Neutrophil (primary cell): ENCODE data around the gene HEMGN.
A peak's percentile ranks its signal among the peaks of the same experiment; 100 is the strongest.

Source experiments
- H3K27ac ChIP-seq: fragments of 200-600 bp; sonication (generic); 2 replicates; pipeline ENCODE4 v1.5.1; 2016; ENCODE audit warnings: mild to moderate bottlenecking, moderate library complexity
- H3K27me3 ChIP-seq: fragments of 200-600 bp; sonication (generic); 2 replicates; pipeline ENCODE4 v1.6.0; 2016; ENCODE audit warnings: mild to moderate bottlenecking
- H3K36me3 ChIP-seq: fragments of 200-600 bp; sonication (generic); 2 replicates; pipeline ENCODE4 v1.5.1; 2017
- H3K4me1 ChIP-seq, 2 experiments: fragments of 200-600 bp in 1 of 2; sonication (generic) in 1 of 2; 1 replicate in 1 of 2; 2 replicates in 1 of 2; pipeline versions ENCODE4 v1.5.1 to v1.6.1; 2013 to 2016; ENCODE audit warnings: low read depth in 1 of 2, low read length in 1 of 2, mild to moderate bottlenecking in 1 of 2, moderate library complexity in 1 of 2; ENCODE audit not compliant: control insufficient read depth in 1 of 2, insufficient read depth in 1 of 2
- H3K4me3 ChIP-seq, 2 experiments: fragments of 200-600 bp in 1 of 2; sonication (generic) in 1 of 2; 1 replicate in 1 of 2; 2 replicates in 1 of 2; pipeline ENCODE4 v1.5.1; 2013 to 2016; ENCODE audit warnings: low read depth in 1 of 2, low read length in 1 of 2, mild to moderate bottlenecking in 1 of 2, moderate library complexity in 1 of 2
- H3K9me3 ChIP-seq: fragments of 200-600 bp; sonication (generic); 2 replicates; pipeline ENCODE4 v1.5.1; 2016
- TF ChIP-seq, protein P1 (sequence below): fragments of 200-600 bp; sonication (generic); IDR thresholded peaks from 2 replicates; pipeline ENCODE4 v1.5.1; 2016; ENCODE audit warnings: antibody characterized with exemption

Gene HEMGN

GRCh38 chr9:97925497-97926334 lies 12.3 kb downstream of the HEMGN start:
- Histone ChIP-seq H3K4me1 (peaks cover 39 to 43% of the 10 kb centered on the region in 2 experiments), H3K9me3 (no peaks in the 10 kb centered on the region), H3K27ac (no peak overlapping the region), H3K4me3 (no peak overlapping the region), H3K27me3 (no peaks in the 10 kb centered on the region), H3K36me3 (no peaks in the 10 kb centered on the region)
- TF ChIP-seq, protein P1, sequence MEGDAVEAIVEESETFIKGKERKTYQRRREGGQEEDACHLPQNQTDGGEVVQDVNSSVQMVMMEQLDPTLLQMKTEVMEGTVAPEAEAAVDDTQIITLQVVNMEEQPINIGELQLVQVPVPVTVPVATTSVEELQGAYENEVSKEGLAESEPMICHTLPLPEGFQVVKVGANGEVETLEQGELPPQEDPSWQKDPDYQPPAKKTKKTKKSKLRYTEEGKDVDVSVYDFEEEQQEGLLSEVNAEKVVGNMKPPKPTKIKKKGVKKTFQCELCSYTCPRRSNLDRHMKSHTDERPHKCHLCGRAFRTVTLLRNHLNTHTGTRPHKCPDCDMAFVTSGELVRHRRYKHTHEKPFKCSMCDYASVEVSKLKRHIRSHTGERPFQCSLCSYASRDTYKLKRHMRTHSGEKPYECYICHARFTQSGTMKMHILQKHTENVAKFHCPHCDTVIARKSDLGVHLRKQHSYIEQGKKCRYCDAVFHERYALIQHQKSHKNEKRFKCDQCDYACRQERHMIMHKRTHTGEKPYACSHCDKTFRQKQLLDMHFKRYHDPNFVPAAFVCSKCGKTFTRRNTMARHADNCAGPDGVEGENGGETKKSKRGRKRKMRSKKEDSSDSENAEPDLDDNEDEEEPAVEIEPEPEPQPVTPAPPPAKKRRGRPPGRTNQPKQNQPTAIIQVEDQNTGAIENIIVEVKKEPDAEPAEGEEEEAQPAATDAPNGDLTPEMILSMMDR = no peak

GRCh38 chr9:97924386-97924785 lies 13.6 kb downstream of the HEMGN start:
- H3K36me3 ChIP-seq = no peaks in the 10 kb centered on the region
- peak overlapping the region; percentile 99 for H3K27ac ChIP-seq
- peak overlapping the region; percentile 77 to 79 for H3K4me3 ChIP-seq
- peaks cover 52 to 55% of the 10 kb centered on the region in 2 experiments for H3K4me1 ChIP-seq
- H3K9me3 ChIP-seq = no peaks in the 10 kb centered on the region
- TF ChIP-seq, protein P1 = no peak
- no peaks in the 10 kb centered on the region for H3K27me3 ChIP-seq

DNA sequence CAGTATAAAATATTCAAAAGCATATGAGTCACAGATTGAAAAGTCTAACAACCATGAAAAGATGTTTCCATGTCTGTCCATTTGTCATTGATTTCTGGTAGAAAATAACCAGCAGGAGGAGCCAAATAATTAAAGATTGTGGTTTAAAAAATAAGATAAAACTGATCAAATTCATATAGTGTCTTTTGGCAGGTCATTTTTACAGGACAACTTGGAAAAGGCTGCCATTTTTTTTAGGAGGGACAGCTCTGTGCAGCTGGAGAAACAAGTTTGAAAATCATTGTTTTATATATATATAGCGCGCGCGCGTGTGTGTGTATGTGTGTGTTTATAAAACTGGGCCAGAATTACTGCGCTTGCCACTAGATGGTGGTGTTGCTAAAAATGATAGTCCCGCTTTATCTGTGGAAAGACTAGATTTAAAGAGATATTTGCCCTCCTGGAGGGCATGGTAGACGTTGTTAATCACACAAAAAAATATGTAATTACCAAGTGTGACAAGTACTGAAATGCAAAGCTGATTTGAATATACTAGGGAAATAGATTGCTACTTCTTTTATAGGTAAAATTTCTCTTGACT lies 14.4 kb downstream of the HEMGN start:
- Histone ChIP-seq H3K4me3 (peak overlapping the region; percentile 77 to 79), H3K4me1 (peaks cover 56% of the 10 kb centered on the region in 2 experiments), H3K36me3 (no peaks in the 10 kb centered on the region), H3K27me3 (no peaks in the 10 kb centered on the region), H3K27ac (peak overlapping the region; percentile 99), H3K9me3 (no peaks in the 10 kb centered on the region)
- TF ChIP-seq, protein P1 = peak; percentile 80

- Histone ChIP-seq H3K4me3 (peak within 1 kb of the TSS; percentile 77 to 79), H3K9me3 (no peaks in the 10 kb centered on the region), H3K36me3 (no peaks in the 10 kb centered on the region), H3K27me3 (no peaks in the 10 kb centered on the region), H3K27ac (peak within 1 kb of the TSS; percentile 99), H3K4me1 (peaks cover 59 to 61% of the 10 kb centered on the region in 2 experiments)
- TF ChIP-seq, protein P1 = peak; percentile 76
These were observed 15.8 kb downstream of the HEMGN start, which contains the start of gene TRMO for GRCh38 chr9:97921959-97922724. Gene TRMO, minus strand, starts transcription at chr9:97922500. Its CDS starts 7 bp downstream, at chr9:97922493.

- H3K4me1 ChIP-seq = peaks cover 48 to 54% of the 10 kb centered on the region in 2 experiments
- no peaks in the 10 kb centered on the region for H3K27me3 ChIP-seq
- H3K27ac ChIP-seq = peak overlapping the region; percentile 99
- TF ChIP-seq, protein P1 = no peak
- no peak overlapping the region for H3K4me3 ChIP-seq
- H3K36me3 ChIP-seq = peaks cover 13% of the 10 kb centered on the region
- no peaks in the 10 kb centered on the region for H3K9me3 ChIP-seq
These were observed 18.7 kb downstream of the HEMGN start for GRCh38 chr9:97919217-97919813.
